ENCODE data around the gene THRA.

THRA gene

DNA sequence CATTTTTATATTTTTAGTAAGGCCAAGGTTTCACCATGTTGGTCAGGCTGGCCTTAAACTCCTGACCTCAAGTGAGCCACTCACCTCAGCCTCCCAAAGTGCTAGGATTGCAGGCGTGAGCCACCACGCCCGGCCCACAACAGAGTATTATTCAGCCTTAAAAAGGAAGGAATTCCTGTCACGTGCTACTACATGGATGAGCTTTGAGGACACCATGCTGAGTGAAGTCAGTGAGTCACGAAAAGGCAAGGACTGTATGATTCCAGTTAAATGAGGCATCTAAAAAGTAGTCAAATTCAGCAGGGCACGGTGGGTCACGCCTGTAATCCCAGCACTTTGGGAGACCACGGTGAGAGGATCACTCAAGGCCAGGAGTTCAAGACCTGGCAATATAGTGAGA lies 37.9 kb upstream of the THRA start:
- Histone ChIP-seq H3K9ac (ENCODE audit: low read depth, low read length, poor library complexity, severe bottlenecking) (no peak overlapping the region), H3K4me2 (ENCODE audit: low read depth, low read length, poor library complexity, severe bottlenecking) (no peak overlapping the region), H3K79me2 (ENCODE audit: insufficient read depth, low read length) (no peaks in the 10 kb centered on the region), H3K9me2 (replicated peaks; ENCODE audit: low read depth, low read length) (no peaks in the 10 kb centered on the region), H2AFZ (ENCODE audit: low read length) (no peak overlapping the region), H3F3A (ENCODE audit: low read depth) (no peaks in the 10 kb centered on the region), H3K9me3 (ENCODE audit: insufficient read depth, low read depth, low read length) (no peaks in the 10 kb centered on the region), H4K20me1 (ENCODE audit: insufficient read depth, low read length, poor library complexity, severe bottlenecking) (no peaks in the 10 kb centered on the region), H3K4me3 (ENCODE audit: low read length, poor library complexity, severe bottlenecking) (no peak overlapping the region), H3K4me1 (ENCODE audit: insufficient read depth, low read length, poor library complexity, severe bottlenecking) (no peaks in the 10 kb centered on the region), H3K36me3 (ENCODE audit: insufficient read depth, low read length) (peaks cover 42% of the 10 kb centered on the region; the same call in 1 of the 2 replicates), H3K27me3 (ENCODE audit: insufficient read depth, low read length, poor library complexity, severe bottlenecking) (no peaks in the 10 kb centered on the region)
- TF ChIP-seq, protein P1, sequence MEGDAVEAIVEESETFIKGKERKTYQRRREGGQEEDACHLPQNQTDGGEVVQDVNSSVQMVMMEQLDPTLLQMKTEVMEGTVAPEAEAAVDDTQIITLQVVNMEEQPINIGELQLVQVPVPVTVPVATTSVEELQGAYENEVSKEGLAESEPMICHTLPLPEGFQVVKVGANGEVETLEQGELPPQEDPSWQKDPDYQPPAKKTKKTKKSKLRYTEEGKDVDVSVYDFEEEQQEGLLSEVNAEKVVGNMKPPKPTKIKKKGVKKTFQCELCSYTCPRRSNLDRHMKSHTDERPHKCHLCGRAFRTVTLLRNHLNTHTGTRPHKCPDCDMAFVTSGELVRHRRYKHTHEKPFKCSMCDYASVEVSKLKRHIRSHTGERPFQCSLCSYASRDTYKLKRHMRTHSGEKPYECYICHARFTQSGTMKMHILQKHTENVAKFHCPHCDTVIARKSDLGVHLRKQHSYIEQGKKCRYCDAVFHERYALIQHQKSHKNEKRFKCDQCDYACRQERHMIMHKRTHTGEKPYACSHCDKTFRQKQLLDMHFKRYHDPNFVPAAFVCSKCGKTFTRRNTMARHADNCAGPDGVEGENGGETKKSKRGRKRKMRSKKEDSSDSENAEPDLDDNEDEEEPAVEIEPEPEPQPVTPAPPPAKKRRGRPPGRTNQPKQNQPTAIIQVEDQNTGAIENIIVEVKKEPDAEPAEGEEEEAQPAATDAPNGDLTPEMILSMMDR (conservative IDR thresholded peaks at IDR 0.05; ENCODE audit: low read length), result no peak
- TF ChIP-seq EZH2phosphoT487 (IDR thresholded peaks at IDR 0.05; ENCODE audit: borderline replicate concordance), result no peak

GRCh38 chr17:40025559-40025958 lies 37.2 kb upstream of the THRA start:
- no peaks in the 10 kb centered on the region for H3F3A ChIP-seq (ENCODE audit: low read depth)
- H2AFZ ChIP-seq (ENCODE audit: low read length), result no peak overlapping the region
- no peaks in the 10 kb centered on the region for H3K9me3 ChIP-seq (ENCODE audit: insufficient read depth, low read depth, low read length)
- no peak overlapping the region for H3K9ac ChIP-seq (ENCODE audit: low read depth, low read length, poor library complexity, severe bottlenecking)
- H3K36me3 ChIP-seq (ENCODE audit: insufficient read depth, low read length), result peaks cover 42% of the 10 kb centered on the region; the same call in 1 of the 2 replicates
- TF ChIP-seq, protein P1 (conservative IDR thresholded peaks at IDR 0.05; ENCODE audit: low read length), result no peak
- no peak for TF ChIP-seq EZH2phosphoT487 (IDR thresholded peaks at IDR 0.05; ENCODE audit: borderline replicate concordance)
- no peak overlapping the region for H3K4me3 ChIP-seq (ENCODE audit: low read length, poor library complexity, severe bottlenecking)
- H3K79me2 ChIP-seq (ENCODE audit: insufficient read depth, low read length), result no peaks in the 10 kb centered on the region
- H3K9me2 ChIP-seq (replicated peaks; ENCODE audit: low read depth, low read length), result no peaks in the 10 kb centered on the region
- no peaks in the 10 kb centered on the region for H3K27me3 ChIP-seq (ENCODE audit: insufficient read depth, low read length, poor library complexity, severe bottlenecking)
- H3K4me2 ChIP-seq (ENCODE audit: low read depth, low read length, poor library complexity, severe bottlenecking), result no peak overlapping the region
- H3K4me1 ChIP-seq (ENCODE audit: insufficient read depth, low read length, poor library complexity, severe bottlenecking), result no peaks in the 10 kb centered on the region
- H4K20me1 ChIP-seq (ENCODE audit: insufficient read depth, low read length, poor library complexity, severe bottlenecking), result no peaks in the 10 kb centered on the region

DNA sequence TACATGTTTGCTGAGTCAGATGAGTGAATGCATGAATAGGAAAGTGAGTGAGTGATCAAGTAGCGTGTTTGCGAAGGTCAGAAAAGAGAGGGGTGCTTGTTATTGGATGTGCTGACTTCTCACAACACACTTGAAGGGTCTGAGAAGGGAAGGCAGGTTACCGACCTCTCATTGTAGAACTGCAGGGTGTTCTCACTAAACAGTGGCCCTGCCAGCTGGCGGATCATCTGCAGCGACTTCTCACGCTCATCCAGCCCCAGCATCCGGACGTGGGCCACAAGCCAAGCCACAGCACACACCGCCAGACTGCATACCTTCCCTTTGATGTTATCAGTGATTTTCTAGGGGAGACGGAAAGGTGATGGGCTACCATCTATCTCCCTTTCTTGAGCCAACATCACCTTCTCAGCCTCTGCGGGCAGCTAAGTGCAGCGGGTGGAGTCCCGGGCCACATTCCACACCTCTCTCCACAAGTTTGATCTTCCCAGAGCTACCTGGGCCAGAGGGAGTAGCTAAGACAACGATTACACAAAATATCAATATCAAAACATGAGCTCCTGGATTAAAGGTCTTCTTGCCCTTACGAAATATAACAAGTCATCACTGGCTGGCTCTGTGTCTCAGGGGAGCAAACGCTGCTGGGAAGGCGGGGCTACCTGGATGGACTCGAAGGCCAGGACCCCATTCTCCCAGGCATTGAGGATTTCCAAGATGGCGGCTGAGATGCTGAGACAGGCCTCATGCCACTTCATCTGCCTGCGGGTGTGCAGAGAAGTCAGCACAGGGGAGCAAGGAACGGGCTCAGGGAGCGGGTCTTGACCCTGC lies 36.6 kb upstream of the THRA start:
- no peaks in the 10 kb centered on the region for H3F3A ChIP-seq (ENCODE audit: low read depth)
- TF ChIP-seq, protein P1 (conservative IDR thresholded peaks at IDR 0.05; ENCODE audit: low read length), result no peak
- TF ChIP-seq EZH2phosphoT487 (IDR thresholded peaks at IDR 0.05; ENCODE audit: borderline replicate concordance), result no peak
- H2AFZ ChIP-seq (ENCODE audit: low read length), result no peak overlapping the region
- H3K9me3 ChIP-seq (ENCODE audit: insufficient read depth, low read depth, low read length), result no peaks in the 10 kb centered on the region
- no peaks in the 10 kb centered on the region for H3K9me2 ChIP-seq (replicated peaks; ENCODE audit: low read depth, low read length)
- H3K9ac ChIP-seq (ENCODE audit: low read depth, low read length, poor library complexity, severe bottlenecking), result no peak overlapping the region
- H3K79me2 ChIP-seq (ENCODE audit: insufficient read depth, low read length), result no peaks in the 10 kb centered on the region
- H3K27me3 ChIP-seq (ENCODE audit: insufficient read depth, low read length, poor library complexity, severe bottlenecking), result no peaks in the 10 kb centered on the region
- H3K4me1 ChIP-seq (ENCODE audit: insufficient read depth, low read length, poor library complexity, severe bottlenecking), result no peaks in the 10 kb centered on the region
- H3K36me3 ChIP-seq (ENCODE audit: insufficient read depth, low read length), result peaks cover 46% of the 10 kb centered on the region; the same call in 1 of the 2 replicates
- no peaks in the 10 kb centered on the region for H4K20me1 ChIP-seq (ENCODE audit: insufficient read depth, low read length, poor library complexity, severe bottlenecking)
- no peak overlapping the region for H3K4me3 ChIP-seq (ENCODE audit: low read length, poor library complexity, severe bottlenecking)
- H3K4me2 ChIP-seq (ENCODE audit: low read depth, low read length, poor library complexity, severe bottlenecking), result no peak overlapping the region

All from Loucy (cell line).